ENCODE data around the gene TMEM126A. TPM values are rescaled to one million over a fixed set of nuclear protein-coding genes. Genes with fewer than 3 reads are reported as not detected.

Gene TMEM126A
- total RNA-seq, 1 donor from 2014 or later, result 22.7 TPM

DNA sequence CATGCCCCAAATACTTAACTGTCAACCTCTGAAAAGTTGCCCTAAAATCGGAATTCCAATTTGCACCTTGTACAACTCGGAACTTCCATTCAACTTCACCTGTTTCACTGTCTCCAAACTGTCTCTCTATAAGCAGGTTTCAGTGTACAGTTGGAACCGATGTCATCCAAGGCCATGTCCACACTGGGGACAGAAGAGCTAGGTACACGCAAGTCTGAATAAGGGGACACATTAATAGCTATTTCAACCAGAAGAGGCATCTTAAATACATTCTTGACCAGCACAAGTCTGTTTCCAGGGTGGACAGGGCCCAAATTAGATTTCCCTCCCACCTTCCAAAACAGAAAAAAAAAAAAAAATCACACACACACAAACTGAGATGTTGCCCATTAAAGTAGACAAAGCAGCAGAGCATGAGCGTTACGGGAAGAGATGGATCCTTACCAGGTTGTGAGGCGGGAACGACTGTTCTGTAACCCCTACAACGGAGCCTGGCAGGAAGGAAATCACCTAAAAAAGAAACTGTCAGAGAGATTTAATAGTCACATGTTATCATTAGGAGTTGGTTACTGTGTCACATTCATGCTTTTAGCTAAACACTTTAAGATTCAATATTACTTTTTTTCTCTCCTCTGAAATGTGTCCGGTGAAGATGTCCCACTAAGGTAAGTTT, 15.4 kb downstream of the TMEM126A start:
- no peaks in the 10 kb centered on the region for H3K9me3 Mint-ChIP-seq
- no peaks in the 10 kb centered on the region for H3K27me3 Mint-ChIP-seq
- H3K4me1 Mint-ChIP-seq (ENCODE audit: unreplicated experiment), result peaks cover 35% of the 10 kb centered on the region
- peak overlapping the region; percentile 96 for H3K27ac Mint-ChIP-seq
- no peak for DNase-seq (ENCODE audit: extremely low spot score, unreplicated experiment)
- H3K4me3 Mint-ChIP-seq, result peak overlapping the region; percentile 96
- TF ChIP-seq, protein P1, sequence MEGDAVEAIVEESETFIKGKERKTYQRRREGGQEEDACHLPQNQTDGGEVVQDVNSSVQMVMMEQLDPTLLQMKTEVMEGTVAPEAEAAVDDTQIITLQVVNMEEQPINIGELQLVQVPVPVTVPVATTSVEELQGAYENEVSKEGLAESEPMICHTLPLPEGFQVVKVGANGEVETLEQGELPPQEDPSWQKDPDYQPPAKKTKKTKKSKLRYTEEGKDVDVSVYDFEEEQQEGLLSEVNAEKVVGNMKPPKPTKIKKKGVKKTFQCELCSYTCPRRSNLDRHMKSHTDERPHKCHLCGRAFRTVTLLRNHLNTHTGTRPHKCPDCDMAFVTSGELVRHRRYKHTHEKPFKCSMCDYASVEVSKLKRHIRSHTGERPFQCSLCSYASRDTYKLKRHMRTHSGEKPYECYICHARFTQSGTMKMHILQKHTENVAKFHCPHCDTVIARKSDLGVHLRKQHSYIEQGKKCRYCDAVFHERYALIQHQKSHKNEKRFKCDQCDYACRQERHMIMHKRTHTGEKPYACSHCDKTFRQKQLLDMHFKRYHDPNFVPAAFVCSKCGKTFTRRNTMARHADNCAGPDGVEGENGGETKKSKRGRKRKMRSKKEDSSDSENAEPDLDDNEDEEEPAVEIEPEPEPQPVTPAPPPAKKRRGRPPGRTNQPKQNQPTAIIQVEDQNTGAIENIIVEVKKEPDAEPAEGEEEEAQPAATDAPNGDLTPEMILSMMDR (conservative IDR thresholded peaks at IDR 0.05), result no peak
- peaks cover 39% of the 10 kb centered on the region for H3K36me3 Mint-ChIP-seq

DNA sequence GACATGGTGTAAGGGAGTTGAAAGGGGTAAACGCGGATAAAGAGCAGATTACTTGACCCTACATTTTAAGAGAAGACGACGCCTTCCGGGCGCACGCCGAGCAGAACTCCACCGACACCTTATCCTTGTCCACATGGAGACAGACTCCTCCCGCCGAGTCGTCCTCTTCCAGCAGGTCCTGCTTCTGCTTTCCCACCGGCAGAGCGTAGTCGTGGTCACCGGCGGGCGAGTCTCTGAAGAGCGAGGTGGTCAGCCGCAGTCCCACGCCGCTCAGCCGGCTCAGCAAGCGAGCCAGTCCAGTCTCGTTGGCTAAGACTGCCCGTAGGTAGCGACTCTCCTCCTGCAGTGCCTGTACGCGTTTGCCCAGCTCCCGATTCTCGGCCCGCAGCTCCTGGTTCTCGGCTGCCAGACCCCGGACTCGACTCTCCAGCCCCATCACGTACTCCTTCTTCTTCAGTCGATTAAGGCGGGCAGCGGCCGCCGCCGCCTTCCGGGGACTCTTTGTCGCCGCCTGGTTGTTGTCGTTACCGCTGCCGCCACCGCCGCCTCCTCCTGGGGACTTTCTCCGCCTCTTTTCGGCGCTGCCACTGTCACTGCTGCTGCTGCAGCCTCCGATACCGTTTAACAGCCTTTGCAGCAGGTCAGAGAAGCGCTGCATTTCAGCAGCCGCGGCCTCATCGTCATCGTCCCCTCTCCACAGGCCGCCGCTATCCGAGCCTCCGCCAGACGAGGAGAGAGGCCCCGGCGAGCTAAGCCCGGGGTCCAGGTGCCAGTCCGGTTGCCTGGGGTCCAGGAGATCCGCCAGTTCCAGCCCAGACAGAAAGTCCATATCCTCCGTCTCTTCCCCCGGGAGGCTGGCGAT, 16.2 kb downstream of the TMEM126A start:
- peaks cover 31% of the 10 kb centered on the region for H3K4me1 Mint-ChIP-seq (ENCODE audit: unreplicated experiment)
- H3K27ac Mint-ChIP-seq, result peak overlapping the region; percentile 96

DNA sequence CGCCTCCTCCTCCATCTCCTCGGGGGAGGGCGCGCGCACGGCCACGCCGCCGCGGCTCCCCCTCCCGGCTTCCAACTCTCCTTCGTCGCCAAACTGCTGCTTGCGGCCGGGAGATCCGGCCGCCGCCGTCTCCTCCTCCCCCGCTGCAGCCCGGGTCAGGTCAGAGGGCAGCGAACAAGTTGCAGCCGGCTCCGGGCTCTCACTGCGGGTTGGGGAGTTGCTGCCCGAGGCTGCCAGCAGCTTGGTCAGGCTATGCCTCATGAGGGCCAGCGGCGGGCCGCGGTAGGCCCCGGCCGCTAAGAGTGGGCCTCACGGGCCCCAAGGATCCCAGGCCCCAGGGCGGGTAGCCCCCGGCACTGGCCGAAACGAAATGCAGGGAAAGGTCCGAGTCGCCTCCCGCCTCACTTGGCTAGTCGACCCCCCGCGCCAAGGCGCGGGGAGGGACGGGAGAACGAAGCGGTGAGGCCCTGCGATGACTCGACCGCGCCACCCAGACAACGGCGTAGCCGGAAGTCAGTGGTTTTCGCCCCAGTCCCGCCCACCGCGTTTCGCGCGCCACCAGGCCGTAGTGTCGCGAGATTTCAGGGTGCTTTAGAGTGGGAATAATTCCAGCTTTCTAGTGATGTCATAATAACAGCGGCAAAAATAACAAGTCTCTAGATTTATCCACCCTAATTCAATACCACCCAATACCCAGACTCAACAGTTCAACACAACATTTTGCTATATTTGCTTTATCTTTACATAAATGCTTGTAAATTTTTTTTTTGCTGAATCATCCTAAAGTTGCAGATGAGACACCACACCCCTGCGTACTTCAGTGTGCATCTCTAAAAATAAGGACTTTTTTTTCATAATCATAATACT, 17.1 kb downstream of the TMEM126A start, which contains the start of gene CREBZF:
CREBZF (minus strand) TSS at position 515 of the 867 bp plus-strand sequence; CDS start at position 261, 254 bp downstream.
- Mint-ChIP-seq H3K9me3 (no peaks in the 10 kb centered on the region), H3K36me3 (peaks cover 32% of the 10 kb centered on the region), H3K4me3 (peak within 1 kb of the TSS; percentile 96), H3K27me3 (no peaks in the 10 kb centered on the region), H3K27ac (peak within 1 kb of the TSS; percentile 96), H3K4me1 (ENCODE audit: unreplicated experiment) (peaks cover 22% of the 10 kb centered on the region)
- peak; percentile 94 for DNase-seq (ENCODE audit: extremely low spot score, unreplicated experiment)
- TF ChIP-seq, protein P1 (conservative IDR thresholded peaks at IDR 0.05), result peak; percentile 20

More for the DNA sequence above, 16.2 kb downstream of the TMEM126A start:
- Mint-ChIP-seq H3K4me3 (peak overlapping the region; percentile 96), H3K27me3 (no peaks in the 10 kb centered on the region), H3K36me3 (peaks cover 35% of the 10 kb centered on the region), H3K9me3 (no peaks in the 10 kb centered on the region)
- DNase-seq (ENCODE audit: extremely low spot score, unreplicated experiment), result peak; percentile 78
- TF ChIP-seq, protein P1 (conservative IDR thresholded peaks at IDR 0.05), result peak; percentile 63

DNA sequence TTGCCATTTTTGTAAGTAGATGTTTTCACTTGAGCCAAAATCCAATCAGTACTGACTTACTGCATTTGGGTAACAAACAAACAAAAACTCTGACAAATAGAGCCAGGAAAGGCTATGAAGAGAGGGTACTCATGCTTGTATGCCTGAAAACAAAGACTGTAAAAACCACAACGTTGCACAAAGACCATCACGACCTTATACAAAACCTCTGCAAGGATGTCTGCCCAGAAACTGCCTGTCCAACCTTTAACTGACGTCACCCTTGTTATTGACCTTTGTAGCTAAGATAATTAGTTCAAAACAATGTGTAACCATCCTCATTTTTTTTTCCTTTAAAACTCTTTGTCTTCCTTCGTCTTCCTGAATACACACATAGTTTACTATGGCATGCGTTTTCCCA, 18.0 kb downstream of the TMEM126A start:
- no peak for DNase-seq (ENCODE audit: extremely low spot score, unreplicated experiment)
- Mint-ChIP-seq H3K9me3 (no peaks in the 10 kb centered on the region), H3K27ac (peak overlapping the region; percentile 96), H3K4me1 (ENCODE audit: unreplicated experiment) (peaks cover 13% of the 10 kb centered on the region), H3K36me3 (peaks cover 23% of the 10 kb centered on the region), H3K4me3 (peak overlapping the region; percentile 96), H3K27me3 (no peaks in the 10 kb centered on the region)
- TF ChIP-seq, protein P1 (conservative IDR thresholded peaks at IDR 0.05), result no peak

DNA sequence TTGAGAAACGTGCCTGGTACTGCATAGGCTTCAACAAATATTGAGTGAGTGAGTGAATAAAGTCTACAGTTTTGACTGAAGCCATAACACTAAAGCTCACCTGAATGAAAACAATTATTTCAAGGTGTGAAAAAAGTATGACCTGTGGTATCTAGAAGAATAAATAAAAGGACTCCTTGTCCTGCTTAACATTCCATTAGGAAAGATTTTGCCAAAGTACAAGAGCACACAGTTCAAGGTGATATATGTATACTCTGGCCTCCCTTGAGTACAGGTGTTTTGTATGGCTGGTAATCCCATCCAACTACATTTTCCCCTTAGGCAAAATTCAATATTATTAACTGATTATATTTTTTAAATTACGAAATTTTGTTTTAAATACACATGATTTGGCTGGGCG, 18.9 kb downstream of the TMEM126A start:
- Mint-ChIP-seq H3K27ac (no peak overlapping the region), H3K4me1 (ENCODE audit: unreplicated experiment) (peaks cover 4% of the 10 kb centered on the region), H3K9me3 (no peaks in the 10 kb centered on the region), H3K27me3 (no peaks in the 10 kb centered on the region), H3K4me3 (peak overlapping the region; percentile 31), H3K36me3 (peaks cover 15% of the 10 kb centered on the region)
- no peak for DNase-seq (ENCODE audit: extremely low spot score, unreplicated experiment)
- TF ChIP-seq, protein P1 (conservative IDR thresholded peaks at IDR 0.05), result no peak

All from type B pancreatic cell (in vitro differentiated cells).